H1 (cell line): ENCODE data around the gene SH3BGRL3. TPM values are rescaled to one million over a fixed set of nuclear protein-coding genes. Genes with fewer than 3 reads are reported as not detected.

ENCODE experiments used
- BRCA1 ChIP-seq: IDR thresholded peaks from 2 replicates; pipeline ENCODE4 v1.6.1; 2012; ENCODE audit warnings: low read depth, low read length, improper control_type of control experiment
- polyA plus RNA-seq, 7 experiments: library from polyadenylated mRNA; depleted of rRNA in 3 of 7; stranded (reverse) in 5 of 7; unstranded in 2 of 7; fragments of >200 nt in 5 of 7; fragments of 200-250 nt in 2 of 7; gene quantifications; 1 replicate in 5 of 7; 2 replicates in 1 of 7; 4 replicates in 1 of 7; pipeline versions ENCODE4 v1.2.1 to v1.2.3, GENCODE V29; 2011 to 2013; ENCODE audit warnings: missing spikeins in 2 of 7, mixed read lengths in 2 of 7
- total RNA-seq: library from RNA; stranded (reverse); fragmentation: NEBNext Ultra II Directional; extraction: Animal tissue kit (Norgen Biotek cat#: 25700); gene quantifications from 2 replicates; pipeline ENCODE4 v1.2.1, GENCODE V29; 2021

Gene SH3BGRL3
- total and polyA plus RNA-seq, 2 of the 8 experiments (the other 6 are each of a cell fraction or from before 2014, with no cell fraction given): 77.8 to 107 TPM

DNA sequence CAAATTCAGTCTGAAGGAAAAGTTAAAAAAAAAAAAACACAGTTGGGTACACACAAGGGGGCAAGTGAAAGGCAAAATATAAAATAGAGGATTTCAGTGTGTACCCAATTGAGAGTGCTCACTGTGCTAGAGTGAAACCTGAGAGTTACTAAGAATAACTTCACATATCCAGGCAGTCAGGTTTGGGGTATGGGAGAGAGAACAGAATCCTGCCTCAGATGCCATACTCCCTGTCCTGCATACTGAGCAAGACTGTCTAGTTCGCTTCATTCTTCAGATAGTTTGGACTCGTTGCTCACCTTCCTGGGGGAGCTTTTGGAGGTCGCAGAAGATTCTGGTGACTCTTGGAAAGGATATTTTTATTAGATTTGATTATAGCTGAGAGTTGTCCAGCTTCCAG, 25.5 kb upstream of the SH3BGRL3 start (continued):
- no peak for TF ChIP-seq BRCA1
